ENCODE results near the gene FARP2.

GRCh38 chr2:241463276-241464135 lies 107.4 kb downstream of the FARP2 start:
- TF ChIP-seq CTCF (conservative IDR thresholded peaks at IDR 0.05 in 1 of 2, IDR thresholded peaks at IDR 0.05 in 1 of 2; ENCODE audit: extremely low read depth in 1 of 2, insufficient read depth in 1 of 2, low read depth in 1 of 2, low read length in 2 of 2) (no peak), EZH2 (IDR thresholded peaks at IDR 0.05; ENCODE audit: borderline replicate concordance, low read length) (no peak)
